Nephron (organoid): ENCODE measurements around the gene PLCH1.

ENCODE experiments used
- H3K27ac Mint-ChIP-seq, 3 experiments: 2 replicates each; pipeline ENCODE4 v1.8.0; 2020; ENCODE audit warnings: mixed read lengths in 3 of 3, mild to moderate bottlenecking in 2 of 3, moderate library complexity in 1 of 3
- H3K27me3 Mint-ChIP-seq: 2 replicates; pipeline ENCODE4 v1.8.0; 2021; ENCODE audit warnings: low read depth, mild to moderate bottlenecking, moderate library complexity, mixed read lengths
- H3K36me3 Mint-ChIP-seq: 2 replicates; pipeline ENCODE4 v1.8.0; 2020; ENCODE audit warnings: low read depth, mixed read lengths
- H3K4me1 Mint-ChIP-seq: 2 replicates; pipeline ENCODE4 v1.8.0; 2020; ENCODE audit warnings: mixed read lengths
- H3K4me3 Mint-ChIP-seq, 3 experiments: 2 replicates each; pipeline ENCODE4 v1.8.0; 2020; ENCODE audit warnings: mild to moderate bottlenecking in 3 of 3, mixed read lengths in 3 of 3, moderate library complexity in 2 of 3
- H3K9me3 Mint-ChIP-seq: 2 replicates; pipeline ENCODE4 v1.8.0; 2020; ENCODE audit warnings: mixed read lengths
- TF ChIP-seq, protein P1 (sequence below), 3 experiments: fragments of 200-600 bp; sonication (generic); IDR thresholded peaks; one replicate each; pipeline ENCODE4 v1.5.0; 2021; ENCODE audit warnings: antibody characterized with exemption in 3 of 3; ENCODE audit not compliant: unreplicated experiment in 3 of 3

Gene PLCH1, protein sequence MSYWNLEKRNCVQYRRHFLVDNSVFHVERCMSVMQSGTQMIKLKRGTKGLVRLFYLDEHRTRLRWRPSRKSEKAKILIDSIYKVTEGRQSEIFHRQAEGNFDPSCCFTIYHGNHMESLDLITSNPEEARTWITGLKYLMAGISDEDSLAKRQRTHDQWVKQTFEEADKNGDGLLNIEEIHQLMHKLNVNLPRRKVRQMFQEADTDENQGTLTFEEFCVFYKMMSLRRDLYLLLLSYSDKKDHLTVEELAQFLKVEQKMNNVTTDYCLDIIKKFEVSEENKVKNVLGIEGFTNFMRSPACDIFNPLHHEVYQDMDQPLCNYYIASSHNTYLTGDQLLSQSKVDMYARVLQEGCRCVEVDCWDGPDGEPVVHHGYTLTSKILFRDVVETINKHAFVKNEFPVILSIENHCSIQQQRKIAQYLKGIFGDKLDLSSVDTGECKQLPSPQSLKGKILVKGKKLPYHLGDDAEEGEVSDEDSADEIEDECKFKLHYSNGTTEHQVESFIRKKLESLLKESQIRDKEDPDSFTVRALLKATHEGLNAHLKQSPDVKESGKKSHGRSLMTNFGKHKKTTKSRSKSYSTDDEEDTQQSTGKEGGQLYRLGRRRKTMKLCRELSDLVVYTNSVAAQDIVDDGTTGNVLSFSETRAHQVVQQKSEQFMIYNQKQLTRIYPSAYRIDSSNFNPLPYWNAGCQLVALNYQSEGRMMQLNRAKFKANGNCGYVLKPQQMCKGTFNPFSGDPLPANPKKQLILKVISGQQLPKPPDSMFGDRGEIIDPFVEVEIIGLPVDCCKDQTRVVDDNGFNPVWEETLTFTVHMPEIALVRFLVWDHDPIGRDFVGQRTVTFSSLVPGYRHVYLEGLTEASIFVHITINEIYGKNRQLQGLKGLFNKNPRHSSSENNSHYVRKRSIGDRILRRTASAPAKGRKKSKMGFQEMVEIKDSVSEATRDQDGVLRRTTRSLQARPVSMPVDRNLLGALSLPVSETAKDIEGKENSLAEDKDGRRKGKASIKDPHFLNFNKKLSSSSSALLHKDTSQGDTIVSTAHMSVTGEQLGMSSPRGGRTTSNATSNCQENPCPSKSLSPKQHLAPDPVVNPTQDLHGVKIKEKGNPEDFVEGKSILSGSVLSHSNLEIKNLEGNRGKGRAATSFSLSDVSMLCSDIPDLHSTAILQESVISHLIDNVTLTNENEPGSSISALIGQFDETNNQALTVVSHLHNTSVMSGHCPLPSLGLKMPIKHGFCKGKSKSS (N-terminal part only)

DNA sequence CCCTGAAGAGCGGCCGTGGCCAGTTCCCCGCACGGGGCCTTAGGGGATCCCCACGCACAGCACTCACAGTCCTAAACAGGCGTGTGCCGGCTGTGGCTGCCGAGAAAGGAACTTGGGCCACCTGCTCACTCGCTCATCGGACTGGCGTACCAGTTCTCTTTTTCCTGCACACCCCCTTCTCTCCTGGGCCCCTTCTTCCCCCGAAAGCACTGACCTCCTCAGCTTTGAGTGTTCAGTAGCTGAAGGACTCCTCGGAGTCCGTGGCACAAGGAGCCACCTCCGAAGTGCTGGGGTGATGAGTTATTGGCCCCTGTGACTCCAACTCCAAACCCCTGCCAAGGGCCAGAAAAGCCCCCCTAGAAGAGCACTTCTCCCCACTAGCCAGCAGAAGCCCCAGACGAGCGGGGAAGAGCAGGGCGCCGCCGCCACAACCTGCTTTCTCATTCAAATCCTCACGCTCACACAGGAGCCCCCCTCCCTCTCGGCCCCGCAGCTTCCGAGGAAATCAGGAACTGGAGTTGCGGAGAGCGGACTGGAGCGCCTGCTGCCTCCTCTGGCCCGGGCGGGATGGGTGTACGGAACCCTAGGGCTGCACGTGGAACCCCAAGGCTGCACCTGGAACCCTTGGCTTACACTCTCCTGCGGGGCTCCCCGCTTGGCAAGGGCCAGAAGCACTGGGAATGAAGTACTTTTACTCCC, at the start of gene PLCH1:
Gene PLCH1, minus strand, starts transcription at position 446 of the 699 bp plus-strand sequence. CDS start 40,847 bp downstream, outside the sequence.
- H3K4me3 Mint-ChIP-seq, result peak within 1 kb of the TSS; percentile 92 to 98 (median 95)
- TF ChIP-seq, protein P1, sequence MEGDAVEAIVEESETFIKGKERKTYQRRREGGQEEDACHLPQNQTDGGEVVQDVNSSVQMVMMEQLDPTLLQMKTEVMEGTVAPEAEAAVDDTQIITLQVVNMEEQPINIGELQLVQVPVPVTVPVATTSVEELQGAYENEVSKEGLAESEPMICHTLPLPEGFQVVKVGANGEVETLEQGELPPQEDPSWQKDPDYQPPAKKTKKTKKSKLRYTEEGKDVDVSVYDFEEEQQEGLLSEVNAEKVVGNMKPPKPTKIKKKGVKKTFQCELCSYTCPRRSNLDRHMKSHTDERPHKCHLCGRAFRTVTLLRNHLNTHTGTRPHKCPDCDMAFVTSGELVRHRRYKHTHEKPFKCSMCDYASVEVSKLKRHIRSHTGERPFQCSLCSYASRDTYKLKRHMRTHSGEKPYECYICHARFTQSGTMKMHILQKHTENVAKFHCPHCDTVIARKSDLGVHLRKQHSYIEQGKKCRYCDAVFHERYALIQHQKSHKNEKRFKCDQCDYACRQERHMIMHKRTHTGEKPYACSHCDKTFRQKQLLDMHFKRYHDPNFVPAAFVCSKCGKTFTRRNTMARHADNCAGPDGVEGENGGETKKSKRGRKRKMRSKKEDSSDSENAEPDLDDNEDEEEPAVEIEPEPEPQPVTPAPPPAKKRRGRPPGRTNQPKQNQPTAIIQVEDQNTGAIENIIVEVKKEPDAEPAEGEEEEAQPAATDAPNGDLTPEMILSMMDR (IDR thresholded peaks at IDR 0.05; ENCODE audit: unreplicated experiment in 3 of 3), result no peak
- no peaks in the 10 kb centered on the region for H3K36me3 Mint-ChIP-seq
- H3K9me3 Mint-ChIP-seq, result no peaks in the 10 kb centered on the region
- peak within 1 kb of the TSS; percentile 60 to 95 (median 90) for H3K27ac Mint-ChIP-seq
- peaks cover 60% of the 10 kb centered on the region for H3K27me3 Mint-ChIP-seq
- H3K4me1 Mint-ChIP-seq, result peaks cover 43% of the 10 kb centered on the region

DNA sequence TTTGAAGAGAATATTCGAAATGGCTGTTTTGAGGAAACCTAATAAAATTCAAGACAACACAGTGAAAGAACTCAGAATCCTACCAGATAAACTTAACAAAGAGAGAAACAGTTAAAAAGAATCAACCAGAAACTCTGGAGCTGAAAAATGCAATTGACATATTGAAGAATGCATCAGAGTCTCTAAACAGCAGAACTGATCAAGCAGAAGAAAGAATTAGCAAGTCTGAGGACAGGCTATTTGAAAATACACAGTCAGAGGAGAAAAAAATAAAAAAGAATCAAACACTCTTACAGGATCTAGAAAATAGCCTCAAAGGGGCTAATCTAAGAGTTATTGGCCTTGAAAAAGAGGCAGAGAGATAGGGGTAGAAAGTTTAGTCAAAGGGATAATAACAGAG, 47.7 kb upstream of the PLCH1 start:
- TF ChIP-seq, protein P1 (IDR thresholded peaks at IDR 0.05; ENCODE audit: unreplicated experiment in 3 of 3), result no peak
- Mint-ChIP-seq H3K9me3 (peaks cover 37% of the 10 kb centered on the region), H3K4me1 (no peaks in the 10 kb centered on the region), H3K36me3 (peaks cover 72% of the 10 kb centered on the region), H3K27ac (no peak overlapping the region), H3K27me3 (no peaks in the 10 kb centered on the region), H3K4me3 (no peak overlapping the region)

DNA sequence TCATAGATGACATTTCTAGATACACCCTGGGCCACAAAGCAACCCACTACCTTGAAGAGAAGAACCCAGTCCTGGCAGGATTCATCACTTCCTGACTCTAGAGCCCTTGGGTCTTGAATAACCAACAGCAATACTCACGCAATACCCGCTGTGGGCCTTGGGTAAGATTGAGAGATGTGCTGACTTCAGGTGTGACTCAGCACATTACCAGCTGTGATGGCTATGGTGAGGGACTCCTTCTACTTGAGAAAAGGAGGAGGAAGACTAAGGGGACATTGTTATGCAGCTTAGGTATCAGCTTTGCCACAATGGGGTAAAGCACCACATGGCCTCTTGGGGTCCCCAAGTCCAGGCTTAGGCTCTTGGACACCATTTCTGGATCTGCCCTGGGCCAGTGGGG, 46.3 kb upstream of the PLCH1 start:
- Mint-ChIP-seq H3K4me3 (no peak overlapping the region), H3K27me3 (no peaks in the 10 kb centered on the region), H3K36me3 (peaks cover 60% of the 10 kb centered on the region)

DNA sequence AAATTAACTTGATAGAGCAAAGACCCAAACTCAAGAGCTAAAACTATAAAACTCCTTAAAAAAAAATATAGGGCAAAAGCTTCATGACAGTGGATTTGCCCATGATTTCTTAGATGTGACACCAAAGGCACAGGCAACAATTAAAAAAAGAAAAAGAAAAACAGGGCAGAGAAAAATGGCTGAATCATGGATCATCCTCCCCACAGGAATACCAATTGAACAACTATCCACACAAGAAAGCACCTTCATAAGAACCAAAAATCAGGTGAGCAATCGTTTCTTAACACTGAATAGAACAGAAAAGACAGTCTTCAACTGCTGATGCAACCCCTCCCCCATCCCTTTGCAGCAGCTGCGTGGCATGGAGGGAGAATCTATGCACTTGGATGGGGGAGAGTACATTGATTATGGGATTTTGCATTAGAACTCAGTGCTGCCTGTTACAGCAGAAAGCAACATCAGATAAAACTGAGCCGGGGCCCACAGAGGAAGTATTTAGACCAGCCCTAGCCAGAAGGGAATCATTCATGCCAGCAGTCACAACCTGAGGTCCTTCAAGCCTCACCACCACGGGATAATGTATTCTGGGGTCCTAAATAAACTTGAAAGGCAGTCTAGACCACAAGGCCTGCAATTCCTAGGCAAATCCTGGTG, 45.5 kb upstream of the PLCH1 start:
- Mint-ChIP-seq H3K4me3 (no peak overlapping the region), H3K36me3 (peaks cover 63% of the 10 kb centered on the region), H3K4me1 (no peaks in the 10 kb centered on the region), H3K27ac (no peak overlapping the region), H3K27me3 (no peaks in the 10 kb centered on the region), H3K9me3 (peaks cover 25% of the 10 kb centered on the region)
- TF ChIP-seq, protein P1 (IDR thresholded peaks at IDR 0.05; ENCODE audit: unreplicated experiment in 3 of 3), result no peak

More for the DNA sequence above, 46.3 kb upstream of the PLCH1 start:
- Mint-ChIP-seq H3K9me3 (peaks cover 28% of the 10 kb centered on the region), H3K4me1 (no peaks in the 10 kb centered on the region), H3K27ac (no peak overlapping the region)
- TF ChIP-seq, protein P1 (IDR thresholded peaks at IDR 0.05; ENCODE audit: unreplicated experiment in 3 of 3), result no peak
